GM19328 (cell line): ENCODE data around the gene MFSD12.
"Not testable (repeated sequence)": the region's sequence is repeated elsewhere in the genome, so short reads cannot be mapped to it uniquely, and the experiment has no call there.

Experiments used
- ATAC-seq: cut with Tn5 transposase; IDR thresholded peaks from one replicate; pipeline ENCODE4 v1.9.1; 2021; ENCODE audit warnings: mild to moderate bottlenecking, moderate library complexity; ENCODE audit not compliant: unreplicated experiment

The MFSD12 gene

DNA sequence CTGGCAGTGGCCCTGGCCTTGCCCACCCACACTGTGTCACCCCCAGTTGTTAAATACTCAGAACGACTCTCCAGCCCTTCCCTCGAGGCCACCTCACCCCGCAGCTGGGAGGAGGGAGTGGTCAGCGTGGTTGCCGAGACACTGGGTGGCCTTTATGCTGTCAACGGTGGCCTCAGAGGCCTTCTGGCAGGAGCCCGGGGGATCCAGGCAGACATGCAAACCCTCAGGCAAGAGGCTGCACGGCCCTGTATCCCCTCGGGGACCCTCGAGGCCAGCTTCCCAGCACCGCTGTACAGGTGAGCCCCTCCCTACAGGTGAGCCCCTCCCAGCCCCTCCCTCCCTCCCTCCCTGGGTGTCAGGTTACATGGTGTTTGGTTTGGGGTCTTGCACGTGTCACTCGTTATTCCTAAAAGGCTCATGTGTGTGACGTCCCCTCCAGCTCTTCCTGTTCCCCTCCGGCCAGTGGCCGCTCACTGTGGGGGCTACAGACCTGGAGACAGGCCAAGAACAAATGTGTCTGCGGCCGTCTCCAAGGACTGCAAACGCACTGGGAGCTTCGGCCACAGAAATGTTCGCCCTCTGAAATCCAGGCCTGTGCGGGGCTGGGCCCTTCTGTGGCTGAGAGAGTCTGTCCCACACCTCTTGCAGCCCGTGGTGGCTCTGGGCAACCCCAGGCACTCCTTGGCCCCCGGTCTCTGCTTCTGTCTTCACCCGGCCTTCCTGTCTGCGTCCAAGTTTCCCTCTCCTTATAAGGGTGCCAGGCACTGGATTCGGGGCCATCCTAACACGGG lies 18.2 kb downstream of the MFSD12 start, which contains the start of gene TEKTIP1:
TSS of gene TEKTIP1 (plus strand) at position 210 of the 791 bp plus-strand sequence. CDS start at position 214, 4 bp downstream.
- no peak for ATAC-seq

DNA sequence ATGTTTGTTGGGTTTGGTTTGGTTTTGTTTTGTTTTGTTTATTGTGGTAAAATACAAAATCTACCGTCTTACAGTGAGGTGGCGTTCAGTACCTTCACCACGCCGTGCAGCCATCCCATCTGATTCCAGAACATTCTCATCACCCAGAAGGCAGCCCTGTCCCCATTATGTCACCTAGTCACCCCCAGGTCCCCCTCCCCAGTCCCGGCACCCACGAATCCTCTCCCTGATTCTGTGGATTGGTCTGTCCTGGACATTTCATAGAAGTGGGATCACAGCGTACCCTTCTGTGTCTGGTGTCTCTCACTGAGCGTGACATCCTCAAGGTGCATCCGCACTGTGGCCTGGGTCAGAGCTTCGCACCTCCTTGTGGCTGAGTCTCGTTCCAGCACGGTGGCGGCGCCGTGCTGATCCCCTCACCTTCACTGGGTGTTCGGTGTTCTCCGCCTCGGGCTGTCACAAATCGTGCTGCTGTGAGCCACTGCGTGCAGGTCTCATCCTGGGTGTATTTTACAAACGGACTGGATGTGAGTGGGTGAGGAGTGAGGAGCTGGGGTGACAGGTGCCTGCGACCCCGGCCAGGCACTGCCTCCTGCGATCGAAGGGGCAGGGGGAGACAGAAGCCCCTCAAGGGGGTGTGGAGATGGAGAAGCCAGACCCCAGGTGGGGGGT lies 19.0 kb downstream of the MFSD12 start:
- ATAC-seq: no peak

DNA sequence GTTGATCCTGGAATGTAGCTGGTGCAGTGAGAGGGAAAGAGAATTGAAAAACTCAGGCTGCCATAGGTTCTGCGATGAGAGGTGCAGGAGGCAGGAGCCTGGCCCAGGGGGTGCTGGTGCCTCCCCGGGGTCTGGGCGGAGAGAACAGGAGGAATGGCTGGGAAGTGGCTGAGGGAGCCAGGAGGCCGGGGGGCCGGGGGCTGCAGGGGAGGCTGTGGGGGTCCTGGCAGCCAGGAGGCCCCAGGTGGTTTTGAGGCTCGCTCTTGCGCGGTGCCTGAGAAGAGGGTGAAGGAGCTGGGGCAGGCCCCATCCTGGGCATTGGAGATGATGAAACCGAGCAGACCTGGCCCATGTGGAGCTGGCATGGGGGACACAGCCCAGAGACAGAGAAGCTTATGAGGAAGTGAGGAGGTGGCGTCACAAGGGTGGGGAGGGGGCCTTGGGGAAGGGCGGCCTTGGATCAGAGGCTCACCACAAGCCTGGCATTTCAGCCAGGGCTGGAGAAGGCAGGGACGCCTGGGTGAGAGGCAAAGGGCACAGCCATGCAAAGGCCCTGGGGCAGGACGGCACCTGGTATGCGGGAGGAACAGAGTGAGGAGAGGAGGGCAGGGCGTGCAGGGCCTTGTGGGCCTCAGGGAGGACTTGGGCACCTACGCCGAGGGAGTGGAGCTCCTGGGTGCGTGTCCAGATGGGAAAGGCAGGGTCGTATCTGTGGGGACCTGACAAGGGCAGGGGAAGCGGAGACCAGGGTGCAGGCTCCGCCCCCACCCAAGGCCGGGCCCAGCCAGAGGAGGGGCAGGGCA lies 19.7 kb downstream of the MFSD12 start:
- ATAC-seq: no peak

DNA sequence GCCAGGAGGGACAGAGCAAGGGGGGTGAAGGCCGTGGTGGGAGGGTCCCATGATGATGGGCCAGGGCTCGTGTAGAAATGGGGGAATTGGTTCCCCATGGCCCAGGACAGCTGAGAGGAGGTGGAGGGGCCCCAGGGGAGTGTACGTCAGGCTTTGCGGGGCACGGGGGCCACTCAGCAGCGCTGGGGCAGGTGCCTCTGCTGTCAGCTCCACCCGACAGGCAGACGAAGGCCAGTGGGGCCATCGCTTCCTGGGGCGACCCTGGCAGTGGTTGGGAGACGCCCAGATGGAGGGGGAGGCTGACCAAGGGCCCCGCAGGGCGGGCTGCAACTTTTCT lies 20.3 kb downstream of the MFSD12 start:
- ATAC-seq: no peak

DNA sequence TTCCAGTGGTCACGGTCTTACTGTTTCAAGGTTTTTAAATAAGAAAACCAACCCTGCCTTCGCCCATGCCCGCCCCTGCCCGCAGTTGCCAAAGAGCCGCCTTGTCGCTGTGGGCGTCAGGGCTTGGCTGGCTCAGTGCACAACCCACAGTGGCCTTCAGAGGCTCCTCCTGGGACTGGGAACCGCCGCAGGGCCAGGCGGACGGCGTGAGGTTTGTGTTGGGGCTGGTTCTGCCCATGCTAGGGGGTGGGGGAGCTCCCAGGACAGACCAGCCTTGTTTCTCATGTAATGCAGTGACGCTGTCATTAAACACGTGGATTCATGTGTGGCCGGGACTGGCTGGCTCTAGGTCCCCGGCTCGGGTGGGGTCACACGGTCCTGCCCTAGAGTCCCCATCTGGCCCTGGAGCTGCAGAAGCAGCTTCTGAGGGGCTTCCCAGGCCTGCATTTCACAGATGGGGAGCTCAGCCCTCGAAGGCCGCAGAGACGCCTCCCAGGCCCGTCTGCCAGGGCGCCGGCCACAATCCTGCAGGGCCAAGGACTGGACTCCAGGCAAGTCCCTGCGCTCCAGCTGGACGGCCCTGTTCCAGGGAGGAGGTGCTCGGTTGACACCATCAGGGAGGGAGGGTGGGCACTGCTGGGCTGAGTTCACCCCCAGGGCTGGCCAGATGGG lies 20.8 kb downstream of the MFSD12 start:
- ATAC-seq: no peak

DNA sequence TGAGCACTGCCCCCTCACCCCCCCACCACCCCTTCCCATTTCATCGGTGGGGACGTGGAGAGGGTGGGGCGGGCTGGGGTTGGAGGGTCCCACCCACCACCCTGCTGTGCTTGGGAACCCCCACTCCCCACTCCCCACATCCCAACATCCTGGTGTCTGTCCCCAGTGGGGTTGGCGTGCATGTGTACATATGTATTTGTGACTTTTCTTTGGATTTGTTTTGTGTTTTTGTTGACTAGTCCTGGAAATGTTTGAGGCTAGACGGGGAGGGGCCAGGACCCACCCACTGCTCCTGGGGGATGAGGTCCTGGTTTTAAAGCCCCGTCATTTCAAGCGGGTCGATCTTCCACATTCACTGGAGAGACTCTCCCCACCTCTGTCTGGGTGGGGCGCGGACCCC lies 21.4 kb downstream of the MFSD12 start:
- ATAC-seq: no peak

DNA sequence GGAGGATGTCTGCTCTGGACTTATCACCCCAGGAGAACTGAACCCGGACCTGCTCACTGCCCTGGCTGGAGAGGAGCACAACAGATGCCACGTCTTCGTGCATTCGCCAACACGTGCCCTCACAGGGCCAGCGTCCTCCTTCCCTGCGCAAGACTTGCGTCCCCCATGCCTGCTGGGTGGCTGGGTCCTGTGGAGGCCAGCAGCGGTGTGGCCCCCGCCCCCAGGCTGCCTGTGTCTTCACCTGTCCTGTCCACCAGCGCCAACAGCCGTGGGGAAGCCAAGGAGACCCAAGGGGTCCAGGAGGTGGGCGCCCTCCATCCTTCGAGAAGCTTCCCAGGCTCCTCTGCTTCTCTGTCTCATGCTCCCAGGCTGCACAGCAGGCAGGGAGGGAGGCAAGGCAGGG lies 21.8 kb downstream of the MFSD12 start:
- no peak for ATAC-seq

DNA sequence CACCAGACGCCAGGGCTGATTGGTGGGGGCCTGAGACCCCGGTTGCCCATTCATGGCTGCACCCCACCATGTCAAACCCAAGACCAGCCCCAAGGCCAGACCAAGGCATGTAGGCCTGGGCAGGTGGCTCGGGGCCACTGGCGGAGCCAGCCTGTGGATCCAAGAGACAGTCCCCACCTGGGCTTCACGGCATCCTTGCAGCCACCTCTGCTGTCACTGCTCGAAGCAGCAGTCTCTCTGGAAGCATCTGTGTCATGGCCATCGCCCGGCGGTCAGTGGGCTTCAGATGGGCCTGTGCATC lies 22.2 kb downstream of the MFSD12 start:
- no peak for ATAC-seq

DNA sequence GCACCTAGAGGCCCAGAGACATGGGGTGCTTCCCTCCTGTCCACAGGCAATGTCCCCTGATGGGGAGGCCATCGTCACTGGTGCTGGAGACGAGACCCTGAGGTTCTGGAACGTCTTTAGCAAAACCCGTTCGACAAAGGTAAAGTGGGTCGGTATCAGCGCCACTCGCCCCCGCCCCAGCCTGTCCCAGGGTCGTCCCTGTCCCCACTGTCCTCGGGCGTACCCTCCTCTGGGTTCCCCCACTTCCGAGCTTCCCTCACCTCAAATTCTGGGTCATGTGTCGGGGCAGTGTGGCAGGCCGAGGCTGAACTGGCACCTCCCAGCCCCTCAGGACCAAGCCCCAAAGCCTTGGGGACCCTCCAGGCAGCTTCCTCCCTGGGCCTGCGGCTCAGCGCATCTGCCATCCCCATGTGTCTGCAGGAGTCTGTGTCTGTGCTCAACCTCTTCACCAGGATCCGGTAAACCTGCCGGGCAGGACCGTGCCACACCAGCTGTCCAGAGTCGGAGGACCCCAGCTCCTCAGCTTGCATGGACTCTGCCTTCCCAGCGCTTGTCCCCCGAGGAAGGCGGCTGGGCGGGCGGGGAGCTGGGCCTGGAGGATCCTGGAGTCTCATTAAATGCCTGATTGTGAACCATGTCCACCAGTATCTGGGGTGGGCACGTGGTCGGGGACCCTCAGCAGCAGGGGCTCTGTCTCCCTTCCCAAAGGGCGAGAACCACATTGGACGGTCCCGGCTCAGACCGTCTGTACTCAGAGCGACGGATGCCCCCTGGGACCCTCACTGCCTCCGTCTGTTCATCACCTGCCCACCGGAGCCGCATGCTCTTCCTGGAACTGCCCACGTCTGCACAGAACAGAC lies 22.8 kb downstream of the MFSD12 start:
- no peak for ATAC-seq

DNA sequence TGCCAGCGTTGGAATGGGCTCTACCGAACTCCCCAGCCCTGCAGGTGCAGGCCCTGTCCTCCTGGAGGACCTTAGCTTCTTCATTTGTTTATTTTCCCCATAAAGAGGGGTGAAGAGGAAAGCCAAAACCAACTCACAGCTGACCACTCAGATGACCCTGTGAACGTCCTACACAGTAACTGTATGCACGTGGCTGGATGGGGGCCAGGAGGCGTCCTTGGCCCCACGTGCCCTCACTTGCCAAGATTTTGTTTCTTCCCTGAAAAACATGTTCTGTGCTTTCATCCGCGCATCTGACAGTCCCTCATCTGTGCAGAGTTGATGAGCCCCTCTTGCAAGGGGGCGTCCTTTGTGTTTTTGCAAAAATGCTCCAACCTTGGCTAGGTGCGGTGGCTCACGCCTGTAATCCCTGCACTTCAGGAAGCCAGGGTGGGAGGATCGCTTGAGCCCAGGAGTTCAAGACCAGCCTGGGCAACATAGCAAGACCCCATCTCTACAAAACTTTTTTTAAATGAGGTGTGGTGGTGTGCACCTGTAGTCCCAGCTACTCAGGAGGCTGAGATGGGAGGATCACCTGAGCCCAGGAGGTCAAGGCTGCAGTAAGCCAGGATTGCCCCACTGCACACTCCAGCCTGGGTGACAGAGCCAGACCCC lies 23.7 kb downstream of the MFSD12 start:
- ATAC-seq: no peak

DNA sequence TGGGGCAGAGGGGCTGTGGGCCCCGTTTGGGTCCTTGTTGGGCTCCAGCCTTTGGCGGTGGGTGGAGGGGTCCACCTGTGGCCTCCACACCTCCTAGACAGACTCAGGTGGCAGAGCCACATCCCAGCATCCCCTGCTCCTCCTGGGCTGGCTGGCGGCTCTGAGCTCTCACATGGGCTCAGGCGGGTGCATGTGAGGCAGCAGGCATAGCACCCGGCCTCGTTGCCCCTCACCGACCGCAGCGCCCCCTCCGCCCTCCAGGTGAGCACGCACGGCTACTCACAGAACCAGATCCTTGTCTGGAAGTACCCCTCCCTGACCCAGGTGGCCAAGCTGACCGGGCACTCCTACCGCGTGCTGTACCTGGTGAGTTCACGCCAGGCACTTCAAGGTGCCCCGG lies 24.4 kb downstream of the MFSD12 start:
- no peak for ATAC-seq

DNA sequence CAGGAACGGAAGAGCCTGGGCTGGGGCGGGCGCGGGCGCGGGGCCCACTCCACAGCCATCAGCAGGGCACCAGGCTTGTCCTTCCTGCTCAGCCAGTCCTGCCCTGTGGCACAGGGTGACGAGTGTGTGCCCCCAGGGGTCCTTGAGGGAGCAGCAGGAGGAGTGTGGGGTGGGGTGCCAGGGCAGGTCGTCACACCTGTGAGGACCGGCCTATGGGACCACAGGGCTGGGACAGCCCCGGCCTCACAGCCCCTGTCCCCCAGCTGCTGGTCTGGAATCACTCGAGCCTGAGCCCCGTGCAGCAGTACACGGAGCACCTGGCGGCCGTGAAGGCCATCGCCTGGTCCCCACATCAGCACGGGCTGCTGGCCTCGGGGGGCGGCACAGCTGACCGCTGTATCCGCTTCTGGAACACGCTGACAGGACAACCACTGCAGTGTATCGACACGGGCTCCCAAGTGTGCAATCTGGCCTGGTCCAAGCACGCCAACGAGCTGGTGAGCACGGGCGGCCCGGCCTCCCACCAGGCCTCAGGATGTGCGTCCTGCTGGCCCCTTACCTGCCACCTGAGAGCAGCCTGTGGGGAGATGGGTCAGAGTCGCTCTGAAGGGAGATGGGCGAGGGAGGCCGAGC lies 25.1 kb downstream of the MFSD12 start:
- no peak for ATAC-seq

DNA sequence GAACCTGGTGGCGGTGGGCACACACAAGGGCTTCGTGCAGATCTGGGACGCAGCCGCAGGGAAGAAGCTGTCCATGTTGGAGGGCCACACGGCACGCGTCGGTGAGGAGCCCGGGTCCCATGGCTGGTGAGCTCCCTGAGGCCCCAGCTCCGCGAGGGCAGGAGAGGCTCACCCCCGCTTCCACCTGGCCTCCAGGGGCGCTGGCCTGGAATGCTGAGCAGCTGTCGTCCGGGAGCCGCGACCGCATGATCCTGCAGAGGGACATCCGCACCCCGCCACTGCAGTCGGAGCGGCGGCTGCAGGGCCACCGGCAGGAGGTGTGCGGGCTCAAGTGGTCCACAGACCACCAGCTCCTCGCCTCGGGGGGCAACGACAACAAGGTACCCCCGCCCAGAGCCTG lies 25.7 kb downstream of the MFSD12 start:
- ATAC-seq: no peak

DNA sequence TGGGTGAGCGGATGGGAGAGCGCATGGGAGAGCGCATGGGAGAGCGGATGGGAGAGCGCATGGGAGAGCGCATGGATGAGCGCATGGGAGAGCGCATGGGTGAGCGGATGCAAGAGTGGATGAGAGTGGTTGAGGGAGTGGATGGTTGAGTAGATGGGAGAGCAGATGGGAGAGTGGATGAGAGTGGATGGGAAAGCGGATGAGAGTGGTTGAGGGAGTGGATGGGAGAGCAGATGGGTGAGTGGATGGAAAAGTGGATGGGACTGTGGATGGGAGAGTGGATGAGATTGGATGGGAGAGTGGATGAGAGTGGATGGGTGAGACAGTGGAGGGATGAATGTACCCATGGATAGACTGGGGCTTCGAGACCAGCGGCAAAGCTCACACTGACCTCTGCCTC lies 27.0 kb downstream of the MFSD12 start:
- no peak for ATAC-seq

DNA sequence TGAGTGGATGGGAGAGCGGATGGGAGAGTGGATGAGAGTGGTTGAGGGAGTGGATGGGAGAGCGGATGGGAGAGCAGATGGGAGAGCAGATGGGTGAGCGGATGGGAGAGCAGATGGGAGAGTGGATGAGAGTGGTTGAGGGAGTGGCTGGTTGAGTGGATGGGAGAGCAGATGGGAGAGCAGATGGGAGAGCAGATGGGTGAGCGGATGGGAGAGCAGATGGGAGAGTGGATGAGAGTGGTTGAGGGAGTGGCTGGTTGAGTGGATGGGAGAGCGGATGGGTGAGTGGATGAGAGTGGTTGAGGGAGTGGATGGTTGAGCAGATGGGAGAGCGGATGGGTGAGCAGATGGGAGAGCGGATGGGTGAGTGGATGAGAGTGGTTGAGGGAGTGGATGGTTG lies 28.1 kb downstream of the MFSD12 start:
- ATAC-seq: not testable (repeated sequence)

DNA sequence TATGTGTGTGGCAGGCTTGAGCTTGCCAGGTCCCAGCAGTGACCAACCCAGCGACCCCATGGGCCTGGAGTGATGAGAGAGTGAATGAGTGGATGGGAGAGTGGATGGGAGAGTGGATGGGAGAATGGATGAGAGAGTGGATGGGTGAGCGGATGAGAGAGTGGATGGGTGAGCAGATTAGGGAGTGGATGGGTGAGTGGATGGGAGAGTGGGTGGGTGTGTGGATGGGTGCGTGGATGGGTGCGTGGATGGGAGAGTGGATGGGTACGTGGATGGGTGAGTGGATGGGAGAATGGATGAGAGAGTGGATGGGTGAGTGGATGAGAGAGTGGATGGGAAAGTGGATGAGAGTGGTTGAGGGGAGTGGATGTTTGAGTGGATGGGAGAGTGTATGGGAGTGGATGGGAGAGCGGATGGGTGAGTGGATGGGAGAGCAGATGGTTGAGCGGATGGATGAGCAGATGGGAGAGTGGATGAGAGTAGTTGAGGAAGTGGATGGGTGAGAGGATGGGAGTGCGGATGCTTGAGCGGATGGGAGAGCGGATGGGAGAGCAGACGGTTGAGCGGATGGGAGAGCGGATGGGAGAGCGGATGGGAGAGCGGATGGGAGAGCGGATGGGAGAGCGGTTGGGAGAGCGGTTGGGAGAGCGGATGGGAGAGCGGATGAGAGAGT lies 28.7 kb downstream of the MFSD12 start:
- no peak for ATAC-seq

DNA sequence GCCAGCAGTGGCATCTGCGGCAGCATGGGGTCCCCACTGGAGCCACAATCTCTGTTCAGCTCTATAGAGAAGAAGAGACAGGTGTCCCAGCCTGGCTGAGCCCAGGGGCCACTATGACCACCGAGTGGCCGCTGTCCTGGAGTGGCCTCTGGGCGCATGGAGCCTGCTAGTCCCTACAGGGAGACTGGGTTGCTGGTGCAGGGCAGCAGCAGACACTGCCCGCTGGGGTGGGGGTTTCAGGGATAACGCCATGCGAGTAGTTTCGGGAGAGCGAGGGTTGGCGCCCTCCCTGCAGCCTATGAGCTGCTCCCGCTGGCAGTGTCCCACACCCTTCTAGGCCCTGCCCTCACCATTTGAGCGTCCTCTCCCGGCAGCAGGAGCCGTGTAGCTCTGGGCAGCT lies 29.3 kb downstream of the MFSD12 start:
- ATAC-seq: no peak

DNA sequence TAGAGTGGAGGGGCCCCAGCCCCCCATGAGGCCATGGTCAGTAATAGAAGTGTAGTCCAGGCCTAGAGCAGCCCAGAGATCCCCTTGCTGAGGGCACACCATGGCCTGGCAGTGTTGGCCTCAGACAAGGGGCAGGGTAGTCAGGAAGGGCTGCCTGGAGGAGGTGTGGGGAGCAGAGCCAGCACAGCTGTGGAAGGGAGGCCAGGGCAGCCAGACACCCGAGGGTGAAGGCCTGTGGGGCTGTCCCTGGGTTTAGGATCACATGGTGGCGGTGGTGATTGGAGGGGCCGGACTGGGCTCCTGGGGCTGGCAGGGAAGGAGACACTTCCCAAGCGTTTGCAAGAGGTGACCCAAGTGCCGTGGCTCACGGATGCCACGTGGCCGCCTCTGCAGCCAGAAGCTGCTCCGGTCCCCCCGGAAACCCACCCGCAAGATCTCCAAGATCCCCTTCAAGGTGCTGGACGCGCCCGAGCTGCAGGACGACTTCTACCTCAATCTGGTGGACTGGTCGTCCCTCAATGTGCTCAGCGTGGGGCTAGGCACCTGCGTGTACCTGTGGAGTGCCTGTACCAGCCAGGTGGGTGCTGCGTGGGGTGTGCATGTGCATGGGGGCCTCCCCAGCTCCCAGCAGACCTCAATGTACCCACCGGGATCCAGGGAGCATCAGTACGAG lies 30.0 kb downstream of the MFSD12 start:
- ATAC-seq: no peak
